Activated CD4-positive, alpha-beta T cell treated with anti-CD3 and anti-CD28 coated beads, Interleukin-2, amount 50 U/mL, for 48 hours (primary cell): ENCODE measurements around the gene CARS2.
A peak's percentile ranks its signal among the peaks of the same experiment; 100 is the strongest.

Source experiments
- DNase-seq, 2 experiments: peaks; one replicate each; pipeline ENCODE4 v3.0.0-alpha.2; 2020

CARS2 gene

GRCh38 chr13:110651726-110652230 lies 54.1 kb downstream of the CARS2 start:
- DNase-seq = no peak

- DNase-seq = no peak
Observed at GRCh38 chr13:110651271-110651670, 54.6 kb downstream of the CARS2 start.

- no peak for DNase-seq
Observed at GRCh38 chr13:110650436-110650835, 55.5 kb downstream of the CARS2 start.

GRCh38 chr13:110649551-110649950 lies 56.4 kb downstream of the CARS2 start:
- no peak for DNase-seq

GRCh38 chr13:110648848-110649421 lies 57.0 kb downstream of the CARS2 start:
- no peak for DNase-seq

GRCh38 chr13:110648146-110648819 lies 57.6 kb downstream of the CARS2 start:
- no peak for DNase-seq

GRCh38 chr13:110647365-110647737 lies 58.6 kb downstream of the CARS2 start:
- no peak for DNase-seq

- DNase-seq = no peak
Observed at GRCh38 chr13:110646442-110647364, 59.2 kb downstream of the CARS2 start.

GRCh38 chr13:110645750-110646149 lies 60.2 kb downstream of the CARS2 start:
- no peak for DNase-seq

GRCh38 chr13:110644892-110645521 lies 60.9 kb downstream of the CARS2 start:
- DNase-seq = peak; percentile 41 to 49

- DNase-seq = no peak
Observed at GRCh38 chr13:110643768-110644421, 62.0 kb downstream of the CARS2 start.

- DNase-seq = no peak
Observed at GRCh38 chr13:110643324-110643723, 62.6 kb downstream of the CARS2 start.

GRCh38 chr13:110642291-110642981 lies 63.5 kb downstream of the CARS2 start:
- DNase-seq = no peak

GRCh38 chr13:110641055-110642015 lies 64.6 kb downstream of the CARS2 start:
- no peak for DNase-seq

- DNase-seq = no peak
Observed at GRCh38 chr13:110640591-110641029, 65.3 kb downstream of the CARS2 start.

GRCh38 chr13:110639935-110640334 lies 66.0 kb downstream of the CARS2 start:
- no peak for DNase-seq

- no peak for DNase-seq
Observed at GRCh38 chr13:110638814-110639806, 66.8 kb downstream of the CARS2 start.

GRCh38 chr13:110638257-110638656 lies 67.7 kb downstream of the CARS2 start:
- DNase-seq = no peak

GRCh38 chr13:110637747-110638146 lies 68.2 kb downstream of the CARS2 start:
- DNase-seq = no peak
